ENCODE data around the gene ANAPC16. TPM values are rescaled to one million over a fixed set of nuclear protein-coding genes. Genes with fewer than 3 reads are reported as not detected.

Gene ANAPC16
- 73.6 to 93.2 TPM (median 85.4 TPM) in 5 replicates for total RNA-seq (2022; extraction: Qiagen RNA extraction)

DNA sequence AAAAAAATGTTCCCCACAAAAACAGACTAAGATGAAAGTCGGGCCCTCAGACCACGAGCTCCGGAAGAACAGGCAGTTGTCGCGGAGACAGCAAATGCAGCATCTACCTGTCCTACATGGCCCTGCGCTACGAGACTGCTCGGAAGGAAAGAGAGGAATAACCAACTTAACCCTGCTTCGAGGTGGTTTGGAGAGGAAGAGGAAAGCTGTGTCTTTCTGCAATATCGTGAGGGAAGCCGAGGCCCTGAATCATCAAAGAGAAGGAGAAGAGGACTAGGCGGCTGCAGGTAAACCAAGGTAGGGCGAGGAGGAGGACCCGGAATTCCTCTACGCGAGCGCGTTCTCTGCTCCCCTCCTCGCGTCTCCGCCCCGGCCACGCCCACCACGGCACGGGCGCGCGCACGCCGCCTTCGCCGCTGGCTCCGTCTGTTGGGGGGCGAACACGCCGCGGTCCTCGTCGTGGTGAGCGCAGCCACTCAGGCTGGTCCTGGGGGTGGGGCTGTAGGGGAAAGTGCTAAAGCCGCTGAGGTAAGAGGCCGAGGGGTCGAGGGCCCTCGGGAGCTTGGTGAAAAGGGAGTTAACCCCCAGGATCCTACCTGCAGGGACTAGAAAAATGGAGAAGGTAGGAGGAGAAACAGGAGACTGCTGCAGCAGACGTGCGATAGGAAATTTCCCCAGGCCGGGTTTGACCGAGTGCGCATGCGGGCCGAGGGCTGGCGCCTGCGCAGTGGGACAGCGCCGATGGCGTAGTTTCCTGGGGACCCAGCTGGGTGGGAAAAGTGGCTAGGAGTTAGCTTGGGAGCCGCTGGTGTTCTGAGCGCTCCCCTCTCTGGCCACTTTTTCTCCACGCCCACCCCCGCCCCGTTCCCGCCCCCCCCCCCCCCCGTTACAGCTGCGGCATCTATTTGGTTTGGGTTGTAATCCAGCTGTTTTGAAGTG lies at the start of gene ANAPC16, which contains the start of gene ASCC1:
Gene ANAPC16, plus strand, starts transcription at position 402 of the 939 bp plus-strand sequence. CDS start 7,903 bp downstream, outside the sequence.
Gene ASCC1, minus strand, starts transcription at position 666 of the 939 bp plus-strand sequence. CDS start 2,978 bp downstream, outside the sequence.

DNA sequence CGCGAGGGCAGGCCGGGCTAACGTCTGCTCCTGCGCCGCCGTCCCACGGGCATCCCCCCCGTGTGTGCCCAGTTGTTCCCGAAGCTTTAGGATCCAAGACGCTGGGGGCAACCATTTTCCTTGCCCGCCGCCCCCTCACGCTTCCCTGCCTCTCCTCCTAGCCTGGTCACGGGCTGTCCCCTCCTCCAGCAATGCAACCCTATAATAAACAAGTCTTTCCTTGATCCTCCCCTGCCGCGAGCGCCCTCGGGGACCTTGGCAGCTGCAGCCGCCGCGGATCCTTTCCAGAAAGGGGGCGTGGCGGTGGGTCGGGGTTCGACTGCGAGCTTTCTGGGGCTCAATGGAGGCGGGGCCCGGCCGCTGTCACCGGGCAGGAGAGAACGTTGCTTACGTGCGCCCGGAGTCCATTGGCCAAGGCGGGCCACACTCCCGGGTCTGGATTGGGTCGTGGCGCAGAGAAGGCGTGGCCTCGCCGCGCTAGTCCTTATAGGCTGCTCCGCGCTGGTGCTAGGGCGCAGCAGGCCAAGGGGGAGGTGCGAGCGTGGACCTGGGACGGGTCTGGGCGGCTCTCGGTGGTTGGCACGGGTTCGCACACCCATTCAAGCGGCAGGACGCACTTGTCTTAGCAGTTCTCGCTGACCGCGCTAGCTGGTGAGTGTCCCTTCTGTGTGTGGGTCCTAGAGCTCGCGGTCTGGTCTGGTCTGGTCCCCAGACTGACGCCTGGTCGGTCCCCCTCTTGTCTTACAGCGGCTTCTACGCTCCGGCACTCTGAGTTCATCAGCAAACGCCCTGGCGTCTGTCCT lies 57.8 kb downstream of the ANAPC16 start, which contains the start of gene DDIT4:
Gene DDIT4, plus strand, starts transcription at position 515 of the 803 bp plus-strand sequence. CDS start 293 bp downstream, outside the sequence.

Other genes with a start within 250 kb of the ANAPC16 start
- 0.29 to 0.59 TPM (median 0.50 TPM) in 5 replicates for gene SPOCK2, start 127.5 kb upstream of the ANAPC16 start, total RNA-seq (2022; extraction: Qiagen RNA extraction)
- gene ASCC1, start 264 bp downstream of the ANAPC16 start, total RNA-seq (2022; extraction: Qiagen RNA extraction): 37.7 to 45.6 TPM (median 41.1 TPM) in 5 replicates
- 346 to 420 TPM (median 400 TPM) in 5 replicates for gene DDIT4, start 57.9 kb downstream of the ANAPC16 start, total RNA-seq (2022; extraction: Qiagen RNA extraction)
- gene DNAJB12, start 138.9 kb downstream of the ANAPC16 start, total RNA-seq (2022; extraction: Qiagen RNA extraction): 29.2 to 36.8 TPM (median 32.6 TPM) in 5 replicates

Data from A549 treated with dexamethasone at 1 μM for 4 hours (cell line).